Measurements from ENCODE around the gene GLB1L2.

GLB1L2 gene

DNA sequence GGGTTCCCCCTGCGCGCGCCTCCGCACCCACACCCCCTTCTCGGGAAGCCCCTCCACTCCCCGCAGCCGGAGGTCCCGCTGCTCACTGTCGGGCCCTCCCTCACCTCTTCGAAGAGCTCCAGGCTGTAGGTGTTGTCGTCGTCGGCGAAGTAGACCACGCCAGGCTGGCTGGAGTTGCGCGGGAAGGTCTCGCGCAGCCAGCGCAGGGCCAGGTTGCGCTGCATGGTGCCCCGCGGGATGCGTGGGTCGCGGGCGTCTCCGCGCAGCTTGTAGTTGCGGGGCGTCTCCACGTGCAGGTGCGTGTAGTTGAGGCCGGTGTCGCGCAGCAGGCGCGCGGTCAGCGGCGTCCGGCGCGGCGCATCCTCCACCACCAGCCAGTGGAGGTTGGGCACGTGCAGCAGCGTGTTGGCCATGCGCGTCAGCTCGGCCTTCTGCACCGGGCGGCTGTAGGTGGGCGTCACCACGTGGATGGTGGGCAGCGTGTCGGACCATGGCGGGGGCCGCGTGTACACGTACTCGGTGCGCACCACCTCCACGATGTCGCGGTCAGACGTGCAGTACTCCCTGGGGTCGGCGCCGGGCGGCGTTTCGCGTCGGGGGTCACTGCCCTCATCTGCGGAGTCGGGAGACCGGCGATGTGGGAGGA, 51.9 kb downstream of the GLB1L2 start:
- H3K27ac ChIP-seq (replicated peaks) = no peak overlapping the region
- H3K27me3 ChIP-seq (ENCODE audit: insufficient read depth, poor library complexity, severe bottlenecking) = no peaks in the 10 kb centered on the region
- DNase-seq (ENCODE audit: low read depth in 1 of 2, low spot score in 1 of 2) = no peak
- TF ChIP-seq SPI1 (IDR thresholded peaks at IDR 0.05; ENCODE audit: borderline replicate concordance, low read depth) = no peak
- TF ChIP-seq, protein P1, sequence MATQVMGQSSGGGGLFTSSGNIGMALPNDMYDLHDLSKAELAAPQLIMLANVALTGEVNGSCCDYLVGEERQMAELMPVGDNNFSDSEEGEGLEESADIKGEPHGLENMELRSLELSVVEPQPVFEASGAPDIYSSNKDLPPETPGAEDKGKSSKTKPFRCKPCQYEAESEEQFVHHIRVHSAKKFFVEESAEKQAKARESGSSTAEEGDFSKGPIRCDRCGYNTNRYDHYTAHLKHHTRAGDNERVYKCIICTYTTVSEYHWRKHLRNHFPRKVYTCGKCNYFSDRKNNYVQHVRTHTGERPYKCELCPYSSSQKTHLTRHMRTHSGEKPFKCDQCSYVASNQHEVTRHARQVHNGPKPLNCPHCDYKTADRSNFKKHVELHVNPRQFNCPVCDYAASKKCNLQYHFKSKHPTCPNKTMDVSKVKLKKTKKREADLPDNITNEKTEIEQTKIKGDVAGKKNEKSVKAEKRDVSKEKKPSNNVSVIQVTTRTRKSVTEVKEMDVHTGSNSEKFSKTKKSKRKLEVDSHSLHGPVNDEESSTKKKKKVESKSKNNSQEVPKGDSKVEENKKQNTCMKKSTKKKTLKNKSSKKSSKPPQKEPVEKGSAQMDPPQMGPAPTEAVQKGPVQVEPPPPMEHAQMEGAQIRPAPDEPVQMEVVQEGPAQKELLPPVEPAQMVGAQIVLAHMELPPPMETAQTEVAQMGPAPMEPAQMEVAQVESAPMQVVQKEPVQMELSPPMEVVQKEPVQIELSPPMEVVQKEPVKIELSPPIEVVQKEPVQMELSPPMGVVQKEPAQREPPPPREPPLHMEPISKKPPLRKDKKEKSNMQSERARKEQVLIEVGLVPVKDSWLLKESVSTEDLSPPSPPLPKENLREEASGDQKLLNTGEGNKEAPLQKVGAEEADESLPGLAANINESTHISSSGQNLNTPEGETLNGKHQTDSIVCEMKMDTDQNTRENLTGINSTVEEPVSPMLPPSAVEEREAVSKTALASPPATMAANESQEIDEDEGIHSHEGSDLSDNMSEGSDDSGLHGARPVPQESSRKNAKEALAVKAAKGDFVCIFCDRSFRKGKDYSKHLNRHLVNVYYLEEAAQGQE (IDR thresholded peaks at IDR 0.05; ENCODE audit: insufficient replicate concordance, low read depth) = no peak
- TF ChIP-seq GABPA (IDR thresholded peaks at IDR 0.05; ENCODE audit: low read depth) = no peak
- TF ChIP-seq POLR2AphosphoS5 (IDR thresholded peaks at IDR 0.05; ENCODE audit: low read depth) = no peak
- TF ChIP-seq, protein P2, sequence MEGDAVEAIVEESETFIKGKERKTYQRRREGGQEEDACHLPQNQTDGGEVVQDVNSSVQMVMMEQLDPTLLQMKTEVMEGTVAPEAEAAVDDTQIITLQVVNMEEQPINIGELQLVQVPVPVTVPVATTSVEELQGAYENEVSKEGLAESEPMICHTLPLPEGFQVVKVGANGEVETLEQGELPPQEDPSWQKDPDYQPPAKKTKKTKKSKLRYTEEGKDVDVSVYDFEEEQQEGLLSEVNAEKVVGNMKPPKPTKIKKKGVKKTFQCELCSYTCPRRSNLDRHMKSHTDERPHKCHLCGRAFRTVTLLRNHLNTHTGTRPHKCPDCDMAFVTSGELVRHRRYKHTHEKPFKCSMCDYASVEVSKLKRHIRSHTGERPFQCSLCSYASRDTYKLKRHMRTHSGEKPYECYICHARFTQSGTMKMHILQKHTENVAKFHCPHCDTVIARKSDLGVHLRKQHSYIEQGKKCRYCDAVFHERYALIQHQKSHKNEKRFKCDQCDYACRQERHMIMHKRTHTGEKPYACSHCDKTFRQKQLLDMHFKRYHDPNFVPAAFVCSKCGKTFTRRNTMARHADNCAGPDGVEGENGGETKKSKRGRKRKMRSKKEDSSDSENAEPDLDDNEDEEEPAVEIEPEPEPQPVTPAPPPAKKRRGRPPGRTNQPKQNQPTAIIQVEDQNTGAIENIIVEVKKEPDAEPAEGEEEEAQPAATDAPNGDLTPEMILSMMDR (IDR thresholded peaks at IDR 0.05; ENCODE audit: insufficient read depth, low read length) = no peak
- H3K4me3 ChIP-seq (replicated peaks; ENCODE audit: insufficient read depth, low read length) = no peak overlapping the region

DNA sequence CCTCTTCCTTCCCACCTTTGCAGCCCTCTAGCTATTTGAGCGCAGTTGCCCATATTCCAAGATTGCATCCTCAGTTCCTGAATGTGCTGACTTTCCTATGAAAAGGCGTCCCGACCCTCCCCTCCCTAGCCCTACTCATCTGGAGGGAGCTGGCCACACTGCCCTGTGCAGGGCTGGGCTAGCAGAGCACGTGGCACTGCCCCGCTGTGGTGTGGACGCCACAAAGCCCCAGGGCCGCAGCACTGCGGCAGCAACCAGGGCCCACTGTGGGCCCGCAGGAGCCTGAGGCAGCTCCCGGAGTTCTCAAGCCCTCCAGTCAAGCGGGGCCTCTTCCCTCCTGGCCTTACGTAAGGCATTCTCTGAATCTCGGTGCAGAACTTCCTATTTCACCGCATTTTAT, 52.6 kb downstream of the GLB1L2 start:
- no peak for DNase-seq (ENCODE audit: low read depth in 1 of 2, low spot score in 1 of 2)
- no peak overlapping the region for H3K4me3 ChIP-seq (replicated peaks; ENCODE audit: insufficient read depth, low read length)
- TF ChIP-seq, protein P2 (IDR thresholded peaks at IDR 0.05; ENCODE audit: insufficient read depth, low read length) = no peak
- TF ChIP-seq GABPA (IDR thresholded peaks at IDR 0.05; ENCODE audit: low read depth) (no peak), SPI1 (IDR thresholded peaks at IDR 0.05; ENCODE audit: borderline replicate concordance, low read depth) (no peak), POLR2AphosphoS5 (IDR thresholded peaks at IDR 0.05; ENCODE audit: low read depth) (no peak)
- TF ChIP-seq, protein P1 (IDR thresholded peaks at IDR 0.05; ENCODE audit: insufficient replicate concordance, low read depth) = no peak
- H3K27me3 ChIP-seq (ENCODE audit: insufficient read depth, poor library complexity, severe bottlenecking) = no peaks in the 10 kb centered on the region
- no peak overlapping the region for H3K27ac ChIP-seq (replicated peaks)

DNA sequence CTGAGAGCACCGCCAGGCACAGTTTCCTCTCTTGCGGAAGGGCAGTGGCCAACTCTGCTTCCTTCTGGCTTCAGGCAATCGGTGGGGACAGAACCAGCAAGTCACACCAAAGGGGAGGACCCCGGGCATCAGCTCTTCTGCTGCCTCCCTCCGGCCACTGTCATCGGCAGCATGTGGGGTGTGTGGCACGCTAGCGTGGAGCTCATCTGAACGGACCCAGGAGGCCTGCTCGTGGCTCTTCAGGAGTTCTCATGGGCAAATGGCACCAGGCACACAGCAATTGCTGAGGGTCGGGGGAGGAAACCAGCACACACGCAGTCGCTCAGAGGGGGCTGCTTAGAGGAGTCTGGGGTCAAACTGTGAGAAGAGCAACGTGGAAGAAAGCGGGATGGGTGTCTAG, 53.4 kb downstream of the GLB1L2 start:
- Histone ChIP-seq H3K4me3 (replicated peaks; ENCODE audit: insufficient read depth, low read length) (no peak overlapping the region), H3K27ac (replicated peaks) (no peak overlapping the region), H3K27me3 (ENCODE audit: insufficient read depth, poor library complexity, severe bottlenecking) (no peaks in the 10 kb centered on the region)
- TF ChIP-seq, protein P1 (IDR thresholded peaks at IDR 0.05; ENCODE audit: insufficient replicate concordance, low read depth) = no peak
- no peak for TF ChIP-seq SPI1 (IDR thresholded peaks at IDR 0.05; ENCODE audit: borderline replicate concordance, low read depth)
- TF ChIP-seq GABPA (IDR thresholded peaks at IDR 0.05; ENCODE audit: low read depth) = no peak
- TF ChIP-seq, protein P2 (IDR thresholded peaks at IDR 0.05; ENCODE audit: insufficient read depth, low read length) = no peak
- TF ChIP-seq POLR2AphosphoS5 (IDR thresholded peaks at IDR 0.05; ENCODE audit: low read depth) = no peak
- DNase-seq (ENCODE audit: low read depth in 1 of 2, low spot score in 1 of 2) = no peak
